ENCODE data around the gene REV1.

The REV1 gene

GRCh38 chr2:99451280-99451679, 38.5 kb downstream of the REV1 start:
- Mint-ChIP-seq H3K4me1 (ENCODE audit: low read depth) (peaks cover 5% of the 10 kb centered on the region), H3K9me3 (no peaks in the 10 kb centered on the region), H3K36me3 (ENCODE audit: low read depth) (peaks cover 89% of the 10 kb centered on the region), H3K4me3 (no peak overlapping the region), H3K27me3 (no peaks in the 10 kb centered on the region), H3K27ac (no peak overlapping the region)
- intact Hi-C loops (cut with micrococcal nuclease): no loop called here

- no peak overlapping the region for H3K4me3 Mint-ChIP-seq
- intact Hi-C loops (cut with micrococcal nuclease): no loop called here
- no peak overlapping the region for H3K27ac Mint-ChIP-seq
- H3K9me3 Mint-ChIP-seq: no peaks in the 10 kb centered on the region
- peaks cover 5% of the 10 kb centered on the region for H3K4me1 Mint-ChIP-seq (ENCODE audit: low read depth)
- H3K27me3 Mint-ChIP-seq: no peaks in the 10 kb centered on the region
- peaks cover 79% of the 10 kb centered on the region for H3K36me3 Mint-ChIP-seq (ENCODE audit: low read depth)
These were observed 39.6 kb downstream of the REV1 start for GRCh38 chr2:99450199-99450598.

GRCh38 chr2:99448556-99448955, 41.3 kb downstream of the REV1 start:
- no peaks in the 10 kb centered on the region for H3K27me3 Mint-ChIP-seq
- no peak overlapping the region for H3K4me3 Mint-ChIP-seq
- no peaks in the 10 kb centered on the region for H3K9me3 Mint-ChIP-seq
- H3K27ac Mint-ChIP-seq: no peak overlapping the region
- H3K36me3 Mint-ChIP-seq (ENCODE audit: low read depth): peaks cover 70% of the 10 kb centered on the region
- peaks cover 5% of the 10 kb centered on the region for H3K4me1 Mint-ChIP-seq (ENCODE audit: low read depth)
- intact Hi-C loops (cut with micrococcal nuclease): no loop called here

- intact Hi-C loops (cut with micrococcal nuclease): no loop called here
- H3K4me3 Mint-ChIP-seq: no peak overlapping the region
- H3K36me3 Mint-ChIP-seq (ENCODE audit: low read depth): peaks cover 40% of the 10 kb centered on the region
- H3K27me3 Mint-ChIP-seq: no peaks in the 10 kb centered on the region
- H3K9me3 Mint-ChIP-seq: no peaks in the 10 kb centered on the region
- peaks cover 5% of the 10 kb centered on the region for H3K4me1 Mint-ChIP-seq (ENCODE audit: low read depth)
- no peak overlapping the region for H3K27ac Mint-ChIP-seq
These were observed 44.8 kb downstream of the REV1 start for GRCh38 chr2:99445065-99445464.

GRCh38 chr2:99444222-99444621, 45.6 kb downstream of the REV1 start:
- Mint-ChIP-seq H3K27me3 (no peaks in the 10 kb centered on the region), H3K4me1 (ENCODE audit: low read depth) (peaks cover 5% of the 10 kb centered on the region), H3K36me3 (ENCODE audit: low read depth) (peaks cover 39% of the 10 kb centered on the region), H3K27ac (no peak overlapping the region), H3K4me3 (no peak overlapping the region), H3K9me3 (no peaks in the 10 kb centered on the region)
- intact Hi-C loops (cut with micrococcal nuclease): loop anchor here (5.0 kb wide), 1 partner anchor 48 kb away; the partner anchor contains the start of gene REV1

DNA sequence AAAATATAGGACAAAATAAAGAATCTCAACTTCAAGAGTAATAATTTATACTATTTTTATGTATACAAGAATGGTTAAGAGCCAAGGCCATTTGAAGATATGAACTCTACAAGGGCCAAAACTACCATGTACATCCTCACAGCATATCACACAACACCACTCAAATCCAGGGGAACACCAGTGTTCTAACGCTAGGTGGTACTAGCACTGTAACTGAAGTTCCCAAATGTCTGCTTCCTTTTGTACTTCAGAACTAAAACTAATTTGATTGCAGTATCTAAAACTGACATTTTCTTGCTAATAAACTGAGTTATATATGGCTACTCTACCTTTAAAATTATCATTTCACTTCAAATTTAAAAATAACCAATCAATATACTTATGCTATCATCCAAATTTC, 47.0 kb downstream of the REV1 start:
- H3K4me3 Mint-ChIP-seq: no peak overlapping the region
- no peaks in the 10 kb centered on the region for H3K9me3 Mint-ChIP-seq
- no peaks in the 10 kb centered on the region for H3K27me3 Mint-ChIP-seq
- peaks cover 34% of the 10 kb centered on the region for H3K36me3 Mint-ChIP-seq (ENCODE audit: low read depth)
- no peak overlapping the region for H3K27ac Mint-ChIP-seq
- intact Hi-C loops (cut with micrococcal nuclease): loop anchor here (5.0 kb wide), 1 partner anchor 49 kb away; the partner anchor contains the start of gene REV1
- H3K4me1 Mint-ChIP-seq (ENCODE audit: low read depth): peaks cover 5% of the 10 kb centered on the region

DNA sequence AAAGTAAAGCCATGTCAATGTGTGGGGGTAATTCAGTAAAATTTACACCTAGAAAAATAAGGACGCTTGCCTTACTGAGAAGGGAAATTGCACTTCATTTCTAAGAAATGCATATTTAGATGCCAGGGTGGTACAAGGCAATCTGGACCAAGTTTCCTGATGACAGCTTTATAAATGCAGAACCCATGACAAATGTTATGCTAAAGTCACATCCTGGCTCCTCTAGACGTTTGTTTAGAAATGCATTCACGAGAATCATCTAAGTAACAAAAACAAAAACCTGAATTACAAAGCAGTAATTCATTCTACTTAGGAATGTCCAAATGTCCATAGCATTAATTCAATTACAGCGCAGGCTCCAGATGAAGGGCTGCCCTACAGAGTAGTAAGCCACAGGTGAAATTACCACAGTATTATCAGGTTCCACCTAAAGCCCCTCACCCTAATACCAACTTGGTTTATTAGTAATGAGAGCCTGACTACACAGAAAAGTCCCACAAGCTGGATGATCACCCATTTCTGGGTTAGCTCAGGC, 49.8 kb downstream of the REV1 start:
- intact Hi-C loops (cut with micrococcal nuclease): loop anchor here (5.0 kb wide), 1 partner anchor 52 kb away; the partner anchor contains the start of gene REV1
- no peaks in the 10 kb centered on the region for H3K4me1 Mint-ChIP-seq (ENCODE audit: low read depth)
- H3K36me3 Mint-ChIP-seq (ENCODE audit: low read depth): peaks cover 23% of the 10 kb centered on the region
- no peaks in the 10 kb centered on the region for H3K27me3 Mint-ChIP-seq
- no peaks in the 10 kb centered on the region for H3K9me3 Mint-ChIP-seq
- H3K4me3 Mint-ChIP-seq: no peak overlapping the region
- no peak overlapping the region for H3K27ac Mint-ChIP-seq

DNA sequence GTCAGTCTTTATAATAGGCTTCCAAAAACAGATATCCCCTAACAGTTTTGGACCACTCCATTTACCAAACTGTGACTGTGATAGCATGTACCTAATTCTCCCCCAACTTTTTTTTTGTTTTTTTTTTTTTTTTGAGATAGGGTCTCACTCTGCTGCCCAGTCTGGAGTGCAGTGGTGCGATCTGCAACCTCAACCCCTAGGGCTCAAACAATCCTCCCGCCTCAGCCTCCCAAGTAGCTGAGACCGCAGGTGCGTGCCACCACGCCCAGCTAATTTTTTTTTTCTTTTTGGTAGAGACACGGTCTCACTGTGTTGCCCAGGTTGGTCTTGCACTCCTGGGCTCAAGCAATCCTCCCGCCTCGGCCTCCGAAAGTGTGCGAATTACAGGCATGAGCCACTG, 52.9 kb downstream of the REV1 start:
- H3K36me3 Mint-ChIP-seq (ENCODE audit: low read depth): peaks cover 36% of the 10 kb centered on the region
- H3K4me3 Mint-ChIP-seq: no peak overlapping the region
- no peaks in the 10 kb centered on the region for H3K27me3 Mint-ChIP-seq
- no peaks in the 10 kb centered on the region for H3K4me1 Mint-ChIP-seq (ENCODE audit: low read depth)
- no peaks in the 10 kb centered on the region for H3K9me3 Mint-ChIP-seq
- intact Hi-C loops (cut with micrococcal nuclease): no loop called here
- H3K27ac Mint-ChIP-seq: no peak overlapping the region

GRCh38 chr2:99433340-99433739, 56.5 kb downstream of the REV1 start:
- H3K4me1 Mint-ChIP-seq (ENCODE audit: low read depth): no peaks in the 10 kb centered on the region
- no peak overlapping the region for H3K27ac Mint-ChIP-seq
- H3K9me3 Mint-ChIP-seq: no peaks in the 10 kb centered on the region
- H3K36me3 Mint-ChIP-seq (ENCODE audit: low read depth): peaks cover 50% of the 10 kb centered on the region
- no peak overlapping the region for H3K4me3 Mint-ChIP-seq
- intact Hi-C loops (cut with micrococcal nuclease): no loop called here
- H3K27me3 Mint-ChIP-seq: no peaks in the 10 kb centered on the region

- intact Hi-C loops (cut with micrococcal nuclease): no loop called here
- peaks cover 61% of the 10 kb centered on the region for H3K36me3 Mint-ChIP-seq (ENCODE audit: low read depth)
- no peak overlapping the region for H3K4me3 Mint-ChIP-seq
- H3K9me3 Mint-ChIP-seq: no peaks in the 10 kb centered on the region
- no peaks in the 10 kb centered on the region for H3K4me1 Mint-ChIP-seq (ENCODE audit: low read depth)
- no peak overlapping the region for H3K27ac Mint-ChIP-seq
- H3K27me3 Mint-ChIP-seq: no peaks in the 10 kb centered on the region
These were observed 58.1 kb downstream of the REV1 start for GRCh38 chr2:99431587-99432275.

- Mint-ChIP-seq H3K4me1 (ENCODE audit: low read depth) (no peaks in the 10 kb centered on the region), H3K27ac (no peak overlapping the region), H3K36me3 (ENCODE audit: low read depth) (peaks cover 66% of the 10 kb centered on the region), H3K4me3 (no peak overlapping the region), H3K27me3 (no peaks in the 10 kb centered on the region), H3K9me3 (no peaks in the 10 kb centered on the region)
- intact Hi-C loops (cut with micrococcal nuclease): no loop called here
These were observed 59.1 kb downstream of the REV1 start for GRCh38 chr2:99430614-99431291.

DNA sequence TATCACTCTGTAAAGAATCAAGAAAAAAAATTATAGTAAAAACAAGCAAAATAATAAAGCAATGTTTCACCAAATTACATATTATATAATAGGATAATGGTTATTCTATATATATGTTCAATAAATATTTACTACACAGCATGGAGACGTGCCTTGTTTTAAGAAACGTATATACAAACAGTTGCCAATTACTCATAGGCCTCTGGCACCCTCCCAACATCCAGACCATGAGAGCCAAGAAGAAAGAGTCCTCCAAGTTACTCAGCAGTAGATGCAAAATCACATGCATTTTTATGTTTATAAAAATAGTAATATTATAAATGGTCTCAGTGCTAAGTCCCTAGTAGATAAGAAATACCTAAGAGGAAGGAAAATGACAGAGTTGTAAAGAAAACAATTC, 64.8 kb downstream of the REV1 start:
- Mint-ChIP-seq H3K9me3 (no peaks in the 10 kb centered on the region), H3K4me3 (no peak overlapping the region), H3K27me3 (no peaks in the 10 kb centered on the region), H3K4me1 (ENCODE audit: low read depth) (peaks cover 9% of the 10 kb centered on the region), H3K36me3 (ENCODE audit: low read depth) (peaks cover 78% of the 10 kb centered on the region), H3K27ac (no peak overlapping the region)
- intact Hi-C loops (cut with micrococcal nuclease): no loop called here

- Mint-ChIP-seq H3K27me3 (no peaks in the 10 kb centered on the region), H3K36me3 (ENCODE audit: low read depth) (peaks cover 84% of the 10 kb centered on the region), H3K4me1 (ENCODE audit: low read depth) (peaks cover 9% of the 10 kb centered on the region), H3K27ac (no peak overlapping the region), H3K9me3 (no peaks in the 10 kb centered on the region), H3K4me3 (no peak overlapping the region)
- intact Hi-C loops (cut with micrococcal nuclease): no loop called here
These were observed 65.4 kb downstream of the REV1 start for GRCh38 chr2:99424371-99424770.

DNA sequence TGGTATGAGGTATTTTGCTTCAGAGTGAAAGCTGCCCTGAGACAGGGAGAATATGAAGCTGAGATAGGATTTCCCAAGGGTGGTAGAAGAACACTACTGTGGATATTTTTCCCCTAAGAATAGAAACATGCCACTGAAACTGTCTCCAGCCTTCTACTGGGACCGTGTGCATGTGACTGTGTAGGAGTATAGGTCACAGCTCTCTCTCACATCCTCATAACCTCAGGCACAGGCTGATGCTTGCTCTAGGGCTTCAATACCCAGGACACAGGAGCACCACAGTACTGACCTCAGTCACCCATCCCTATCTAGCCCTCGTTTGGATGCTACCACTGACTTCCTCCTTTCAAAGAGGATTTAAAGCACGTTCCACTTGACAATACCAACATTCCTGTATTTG, 67.2 kb downstream of the REV1 start:
- intact Hi-C loops (cut with micrococcal nuclease): no loop called here
- H3K9me3 Mint-ChIP-seq: no peaks in the 10 kb centered on the region
- H3K4me1 Mint-ChIP-seq (ENCODE audit: low read depth): peaks cover 9% of the 10 kb centered on the region
- peaks cover 80% of the 10 kb centered on the region for H3K36me3 Mint-ChIP-seq (ENCODE audit: low read depth)
- H3K27me3 Mint-ChIP-seq: no peaks in the 10 kb centered on the region
- H3K27ac Mint-ChIP-seq: no peak overlapping the region
- H3K4me3 Mint-ChIP-seq: no peak overlapping the region
